ENCODE measurements around the gene PAFAH2.

The PAFAH2 gene

GRCh38 chr1:25971066-25971810 lies 26.6 kb downstream of the PAFAH2 start:
- Histone ChIP-seq H3K4me3 (ENCODE audit: insufficient read depth, low read length, poor library complexity, severe bottlenecking) (no peak overlapping the region), H3K9me2 (replicated peaks; ENCODE audit: insufficient read depth, low read length) (no peaks in the 10 kb centered on the region), H3K36me3 (ENCODE audit: low read length) (no peaks in the 10 kb centered on the region), H2AFZ (ENCODE audit: low read depth, low read length, severe bottlenecking) (no peak overlapping the region), H3K79me2 (ENCODE audit: insufficient read depth, low read length) (no peaks in the 10 kb centered on the region), H3K4me2 (ENCODE audit: low read depth, low read length, poor library complexity, severe bottlenecking) (peak overlapping the region; percentile 49), H3K9me3 (ENCODE audit: insufficient read depth, low read length) (no peaks in the 10 kb centered on the region), H4K20me1 (ENCODE audit: low read depth, low read length) (no peaks in the 10 kb centered on the region), H3K9ac (ENCODE audit: low read length) (peak overlapping the region; percentile 31), H3K27ac (ENCODE audit: low read depth, low read length) (peak overlapping the region; percentile 92), H3F3A (ENCODE audit: insufficient read depth) (peaks cover 7% of the 10 kb centered on the region), H3K27me3 (ENCODE audit: low read length) (no peaks in the 10 kb centered on the region)
- TF ChIP-seq CTCF (IDR thresholded peaks at IDR 0.05; ENCODE audit: insufficient read depth, low read length, poor library complexity, severe bottlenecking) (no peak), EZH2phosphoT487 (conservative IDR thresholded peaks at IDR 0.05; ENCODE audit: low read length) (no peak)

GRCh38 chr1:25967308-25967707 lies 30.6 kb downstream of the PAFAH2 start:
- Histone ChIP-seq H3K79me2 (ENCODE audit: insufficient read depth, low read length) (no peaks in the 10 kb centered on the region), H3K9me2 (replicated peaks; ENCODE audit: insufficient read depth, low read length) (no peaks in the 10 kb centered on the region), H3K27me3 (ENCODE audit: low read length) (no peaks in the 10 kb centered on the region), H3K27ac (ENCODE audit: low read depth, low read length) (no peak overlapping the region), H2AFZ (ENCODE audit: low read depth, low read length, severe bottlenecking) (no peak overlapping the region), H4K20me1 (ENCODE audit: low read depth, low read length) (no peaks in the 10 kb centered on the region), H3K36me3 (ENCODE audit: low read length) (no peaks in the 10 kb centered on the region), H3K9ac (ENCODE audit: low read length) (no peak overlapping the region), H3F3A (ENCODE audit: insufficient read depth) (peaks cover 7% of the 10 kb centered on the region), H3K4me3 (ENCODE audit: insufficient read depth, low read length, poor library complexity, severe bottlenecking) (no peak overlapping the region), H3K9me3 (ENCODE audit: insufficient read depth, low read length) (no peaks in the 10 kb centered on the region), H3K4me2 (ENCODE audit: low read depth, low read length, poor library complexity, severe bottlenecking) (no peak overlapping the region)
- TF ChIP-seq EZH2phosphoT487 (conservative IDR thresholded peaks at IDR 0.05; ENCODE audit: low read length) (no peak), CTCF (IDR thresholded peaks at IDR 0.05; ENCODE audit: insufficient read depth, low read length, poor library complexity, severe bottlenecking) (no peak)

DNA sequence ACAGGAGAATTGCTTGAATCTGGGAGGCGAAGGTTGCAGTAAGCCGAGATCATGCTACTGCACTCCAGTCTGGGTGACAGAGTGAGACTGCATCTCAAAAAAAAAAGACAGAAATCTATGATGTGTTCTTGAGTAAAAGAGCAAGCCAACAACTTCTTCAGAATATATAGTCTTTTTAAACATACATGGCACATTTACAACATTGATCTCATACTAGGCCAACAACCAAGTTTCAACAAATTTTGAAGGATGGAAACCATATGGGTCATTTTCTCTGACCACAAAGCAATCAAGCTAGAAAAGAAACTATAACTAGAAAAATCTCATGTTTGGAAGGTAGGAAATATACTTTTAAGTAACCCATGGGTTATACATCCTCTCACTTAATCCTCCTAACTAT lies 38.3 kb downstream of the PAFAH2 start:
- no peaks in the 10 kb centered on the region for H3K9me3 ChIP-seq (ENCODE audit: insufficient read depth, low read length)
- no peak overlapping the region for H3K4me3 ChIP-seq (ENCODE audit: insufficient read depth, low read length, poor library complexity, severe bottlenecking)
- no peak overlapping the region for H2AFZ ChIP-seq (ENCODE audit: low read depth, low read length, severe bottlenecking)
- no peaks in the 10 kb centered on the region for H3K36me3 ChIP-seq (ENCODE audit: low read length)
- no peak overlapping the region for H3K9ac ChIP-seq (ENCODE audit: low read length)
- no peaks in the 10 kb centered on the region for H3K27me3 ChIP-seq (ENCODE audit: low read length)
- no peak overlapping the region for H3K4me2 ChIP-seq (ENCODE audit: low read depth, low read length, poor library complexity, severe bottlenecking)
- H4K20me1 ChIP-seq (ENCODE audit: low read depth, low read length), result no peaks in the 10 kb centered on the region
- H3K27ac ChIP-seq (ENCODE audit: low read depth, low read length), result no peak overlapping the region
- no peaks in the 10 kb centered on the region for H3K79me2 ChIP-seq (ENCODE audit: insufficient read depth, low read length)
- TF ChIP-seq CTCF (IDR thresholded peaks at IDR 0.05; ENCODE audit: insufficient read depth, low read length, poor library complexity, severe bottlenecking) (no peak), EZH2phosphoT487 (conservative IDR thresholded peaks at IDR 0.05; ENCODE audit: low read length) (no peak)
- no peaks in the 10 kb centered on the region for H3F3A ChIP-seq (ENCODE audit: insufficient read depth)
- no peaks in the 10 kb centered on the region for H3K9me2 ChIP-seq (replicated peaks; ENCODE audit: insufficient read depth, low read length)
